Measurements from ENCODE around the gene PCDHGA5.

- TF ChIP-seq CTCF (IDR thresholded peaks at IDR 0.05) (no peak), POLR2A (IDR thresholded peaks at IDR 0.05) (no peak)
Observed at GRCh38 chr5:141383345-141383744, 19.4 kb downstream of the PCDHGA5 start.

Measured in transverse colon (tissue), 3 donors.